ENCODE data around the gene RANGRF. TPM values are rescaled to one million over a fixed set of nuclear protein-coding genes. Genes with fewer than 3 reads are reported as not detected.

Gene RANGRF
- total RNA-seq, 3 donors from 2014 or later = 22.1 to 25.2 (median 23.1) TPM

GRCh38 chr17:8300627-8301242 is 12.3 kb downstream of the RANGRF start:
- no peaks in the 10 kb centered on the region for H3K36me3 ChIP-seq
- H3K4me3 ChIP-seq = no peak overlapping the region
- DNase-seq (ENCODE audit: low spot score in 2 of 2) = peak in 1 of 2 donors; percentile 40
- TF ChIP-seq CTCF (IDR thresholded peaks at IDR 0.05) = peak; percentile 68 to 88 (median 88)
- TF ChIP-seq POLR2AphosphoS5 (IDR thresholded peaks at IDR 0.05) = peak in 1 of 3 donors; percentile 52
- TF ChIP-seq POLR2A (IDR thresholded peaks at IDR 0.05) = no peak
- no peak overlapping the region for H3K27ac ChIP-seq
- H3K4me1 ChIP-seq = no peaks in the 10 kb centered on the region
- intact Hi-C loops (cut with DNase I; ENCODE audit: low total_unique reads) = no loop called here
- no peaks in the 10 kb centered on the region for H3K27me3 ChIP-seq
- H3K9me3 ChIP-seq = no peaks in the 10 kb centered on the region

DNA sequence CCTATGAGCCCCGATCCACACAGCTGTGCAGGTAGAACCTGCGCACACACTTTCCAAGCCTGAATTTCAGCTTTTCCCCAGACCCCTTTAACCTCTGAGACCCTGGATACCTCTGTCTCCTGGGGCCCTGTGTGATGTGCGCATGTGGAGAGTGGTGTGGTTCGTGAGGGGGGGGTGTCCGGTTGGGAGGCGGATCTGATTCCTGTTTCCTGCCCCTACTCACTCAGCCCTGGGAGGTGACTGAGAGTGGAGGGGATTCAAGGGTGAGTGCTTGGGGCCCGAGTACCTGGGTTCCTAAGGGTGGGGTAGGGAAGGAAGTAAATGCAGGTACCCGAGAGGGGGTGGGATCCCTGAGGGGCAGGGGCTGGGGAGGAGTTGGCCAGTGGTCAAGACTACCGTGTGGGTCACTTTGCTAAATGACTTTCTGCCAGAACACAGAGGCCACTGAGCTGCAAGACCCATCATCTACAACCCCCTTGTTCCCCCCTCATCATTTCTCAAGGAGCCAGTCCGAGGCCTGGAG is 22.2 kb downstream of the RANGRF start:
- DNase-seq (ENCODE audit: low spot score in 2 of 2) = no peak
- no peaks in the 10 kb centered on the region for H3K4me1 ChIP-seq
- TF ChIP-seq POLR2AphosphoS5 (IDR thresholded peaks at IDR 0.05) (no peak), CTCF (IDR thresholded peaks at IDR 0.05) (no peak), POLR2A (IDR thresholded peaks at IDR 0.05) (no peak)
- H3K4me3 ChIP-seq = peak overlapping the region; percentile 24 to 52 (median 25)
- no peaks in the 10 kb centered on the region for H3K36me3 ChIP-seq
- intact Hi-C loops (cut with DNase I; ENCODE audit: low total_unique reads) = no loop called here
- H3K27me3 ChIP-seq = peaks cover 0 to 34% of the 10 kb centered on the region in 2 donors
- H3K9me3 ChIP-seq = no peaks in the 10 kb centered on the region
- peak overlapping the region in 1 of 2 donors; percentile 57 for H3K27ac ChIP-seq

GRCh38 chr17:8311131-8311790 is 22.8 kb downstream of the RANGRF start:
- H3K36me3 ChIP-seq = no peaks in the 10 kb centered on the region
- H3K27me3 ChIP-seq = peaks cover 0 to 34% of the 10 kb centered on the region in 2 donors
- no peak for DNase-seq (ENCODE audit: low spot score in 2 of 2)
- H3K27ac ChIP-seq = peak overlapping the region in 1 of 2 donors; percentile 57
- no peak for TF ChIP-seq CTCF (IDR thresholded peaks at IDR 0.05)
- no peak for TF ChIP-seq POLR2A (IDR thresholded peaks at IDR 0.05)
- TF ChIP-seq POLR2AphosphoS5 (IDR thresholded peaks at IDR 0.05) = no peak
- intact Hi-C loops (cut with DNase I; ENCODE audit: low total_unique reads) = no loop called here
- H3K4me1 ChIP-seq = peaks cover 0 to 4% of the 10 kb centered on the region in 2 donors
- H3K9me3 ChIP-seq = no peaks in the 10 kb centered on the region
- peak overlapping the region; percentile 24 to 52 (median 25) for H3K4me3 ChIP-seq

- intact Hi-C loops (cut with DNase I; ENCODE audit: low total_unique reads) = no loop called here
- Histone ChIP-seq H3K36me3 (no peaks in the 10 kb centered on the region), H3K9me3 (no peaks in the 10 kb centered on the region), H3K4me3 (peak overlapping the region; percentile 24 to 52 (median 25)), H3K4me1 (peaks cover 0 to 4% of the 10 kb centered on the region in 2 donors), H3K27ac (no peak overlapping the region), H3K27me3 (peaks cover 0 to 34% of the 10 kb centered on the region in 2 donors)
- DNase-seq (ENCODE audit: low spot score in 2 of 2) = no peak
- TF ChIP-seq CTCF (IDR thresholded peaks at IDR 0.05) (no peak), POLR2AphosphoS5 (IDR thresholded peaks at IDR 0.05) (no peak), POLR2A (IDR thresholded peaks at IDR 0.05) (no peak)
These were observed 23.8 kb downstream of the RANGRF start for GRCh38 chr17:8312251-8312650.

All from breast epithelium (tissue), 4 donors.